DMS114 treated with DMSO at 0.1 percent for 48 hours (cell line): ENCODE measurements around the gene TTBK1.
A peak's percentile ranks its signal among the peaks of the same experiment; 100 is the strongest.

ENCODE experiments used
- DNase-seq: peaks from one replicate; lab custom pipeline; 2025; ENCODE audit not compliant: unreplicated experiment; lab: John Stamatoyannopoulos, UW

Gene TTBK1

GRCh38 chr6:43254138-43254817, 11.0 kb downstream of the TTBK1 start:
- no peak for DNase-seq

GRCh38 chr6:43254846-43255245, 11.6 kb downstream of the TTBK1 start:
- DNase-seq: no peak

GRCh38 chr6:43255408-43256054, 12.2 kb downstream of the TTBK1 start:
- no peak for DNase-seq

DNA sequence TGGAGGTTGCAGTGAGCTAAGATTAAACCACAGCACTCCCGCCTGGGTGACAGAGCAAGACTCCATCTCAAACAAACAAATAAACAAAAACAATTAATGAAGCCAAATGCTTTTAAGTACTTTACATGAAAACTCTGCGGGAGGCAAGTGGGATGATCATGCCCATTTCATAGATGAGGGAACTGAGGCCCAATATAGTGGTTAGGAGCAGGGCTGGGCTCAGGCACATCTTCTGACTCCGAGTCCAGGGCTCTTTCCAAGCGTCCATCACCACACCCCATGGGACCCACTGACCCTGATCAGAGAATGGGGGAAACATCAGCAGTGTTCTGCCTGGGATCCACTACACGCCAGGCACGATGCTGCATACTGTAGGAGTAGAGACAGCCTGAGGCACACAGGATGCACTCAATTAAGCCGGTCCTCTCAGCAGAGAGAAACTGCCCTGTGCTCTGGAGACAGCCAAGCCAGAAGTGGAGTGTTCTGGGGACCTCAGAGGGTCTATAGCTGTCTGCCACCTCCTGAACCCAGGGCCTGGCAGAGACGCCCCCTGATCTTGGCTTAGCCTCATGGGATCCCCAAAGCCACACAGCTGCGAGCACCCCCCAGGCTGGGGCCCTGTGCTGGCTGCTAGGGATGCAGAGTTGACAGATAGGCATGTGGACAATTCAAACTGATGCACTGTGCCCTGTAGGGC, 13.5 kb downstream of the TTBK1 start:
- DNase-seq: no peak

DNA sequence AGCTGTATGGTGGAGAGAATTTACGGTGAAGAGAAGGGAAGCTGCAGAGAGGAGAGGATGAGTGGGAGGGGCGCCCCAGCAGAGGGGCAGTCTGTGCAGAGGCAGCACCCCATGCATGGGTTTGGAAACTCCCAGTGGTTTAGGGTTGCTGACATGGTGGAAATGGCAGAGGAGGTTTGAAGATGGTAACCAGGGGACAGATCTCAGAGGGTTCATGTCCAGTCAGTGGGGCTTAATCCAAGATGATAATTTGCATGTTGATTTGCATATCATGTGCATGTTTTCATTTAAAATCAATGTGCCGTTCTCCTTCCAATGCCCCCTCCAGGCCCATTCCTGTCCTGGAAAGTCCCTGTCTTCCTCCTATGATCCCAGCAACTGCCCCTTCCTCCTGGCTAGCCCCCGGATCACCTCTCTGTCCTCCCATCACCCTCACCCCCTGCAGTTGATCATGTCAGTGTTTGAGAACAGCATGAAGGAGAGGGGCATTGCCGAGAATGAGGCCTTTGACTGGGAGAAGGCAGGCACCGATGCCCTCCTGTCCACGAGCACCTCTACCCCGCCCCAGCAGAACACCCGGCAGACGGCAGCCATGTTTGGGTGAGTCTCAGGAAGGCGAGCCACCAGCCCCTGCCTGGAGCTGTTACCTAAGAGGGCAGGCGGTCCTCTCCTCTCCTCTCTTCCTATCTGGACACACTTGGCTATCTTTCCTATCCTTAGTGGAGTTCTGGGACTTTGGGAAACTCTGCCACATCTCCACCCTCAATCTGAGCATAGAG, 14.3 kb downstream of the TTBK1 start:
- no peak for DNase-seq

DNA sequence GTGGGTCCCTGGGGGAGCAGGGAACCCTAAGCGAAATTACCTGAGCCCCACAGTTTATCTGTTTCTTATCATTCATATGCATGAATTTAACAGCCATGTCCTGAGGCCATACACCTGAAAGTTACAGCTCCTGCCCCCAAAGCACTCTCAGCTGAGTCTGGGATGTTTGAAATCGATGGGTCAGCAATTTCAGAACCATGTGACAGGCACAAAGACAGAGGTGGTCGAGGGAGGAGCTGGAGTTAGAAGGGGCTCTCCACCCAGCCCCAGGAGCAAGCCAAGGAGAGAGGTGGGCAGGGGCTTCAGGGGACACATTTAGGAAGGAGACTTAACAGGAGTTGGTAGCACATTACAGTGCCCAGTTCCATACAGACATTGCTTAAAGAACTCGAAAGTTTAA, 14.9 kb downstream of the TTBK1 start:
- no peak for DNase-seq

DNA sequence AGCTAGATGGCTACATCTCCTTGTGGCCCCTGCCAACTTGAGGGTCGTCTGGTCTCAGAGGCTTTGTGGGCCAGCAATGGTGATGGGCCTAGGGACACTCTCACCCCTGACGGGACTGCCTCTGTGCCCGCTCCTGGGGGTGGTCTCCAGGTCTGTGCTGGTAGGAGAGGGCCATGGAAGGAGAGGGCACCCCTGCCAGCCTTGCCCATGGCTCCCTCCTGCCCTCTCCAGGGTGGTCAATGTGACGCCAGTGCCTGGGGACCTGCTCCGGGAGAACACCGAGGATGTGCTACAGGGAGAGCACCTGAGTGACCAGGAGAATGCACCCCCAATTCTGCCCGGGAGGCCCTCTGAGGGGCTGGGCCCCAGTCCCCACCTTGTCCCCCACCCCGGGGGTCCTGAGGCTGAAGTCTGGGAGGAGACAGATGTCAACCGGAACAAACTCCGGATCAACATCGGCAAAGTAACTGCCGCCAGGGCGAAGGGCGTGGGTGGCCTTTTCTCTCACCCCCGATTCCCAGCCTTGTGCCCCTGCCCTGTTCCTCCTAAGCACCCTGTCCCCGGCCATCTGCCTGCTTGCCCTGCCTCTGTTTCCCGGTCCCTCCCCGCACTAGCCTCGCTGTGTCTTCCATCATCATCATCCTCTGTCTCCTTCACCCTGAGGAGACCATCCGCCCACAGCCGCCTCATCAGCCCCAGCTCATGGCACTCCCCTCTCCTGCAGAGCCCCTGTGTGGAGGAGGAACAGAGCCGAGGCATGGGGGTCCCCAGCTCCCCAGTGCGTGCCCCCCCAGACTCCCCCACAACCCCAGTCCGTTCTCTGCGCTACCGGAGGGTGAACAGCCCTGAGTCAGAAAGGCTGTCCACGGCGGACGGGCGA, 15.8 kb downstream of the TTBK1 start:
- no peak for DNase-seq

- DNase-seq: no peak
These were observed 17.5 kb downstream of the TTBK1 start for GRCh38 chr6:43260791-43261190.

DNA sequence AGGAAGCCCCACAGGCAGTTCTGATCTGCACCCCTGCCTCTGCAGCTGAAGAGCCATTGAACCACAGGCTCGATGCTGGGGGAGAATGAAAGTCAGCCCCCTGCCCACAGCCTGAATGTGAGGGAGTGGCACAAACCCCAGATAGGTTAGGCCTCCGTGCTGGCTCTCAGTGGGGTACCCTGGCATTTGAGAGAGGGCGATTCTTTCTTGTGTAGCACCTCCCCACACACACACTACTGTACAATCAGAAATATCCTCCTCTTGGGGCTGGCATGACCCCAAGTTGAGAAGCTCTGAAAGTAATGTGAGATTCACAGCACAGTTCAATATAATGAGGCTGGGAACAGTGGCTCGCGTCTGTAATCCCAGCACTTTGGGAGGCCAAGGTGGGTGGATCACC, 17.9 kb downstream of the TTBK1 start:
- no peak for DNase-seq

DNA sequence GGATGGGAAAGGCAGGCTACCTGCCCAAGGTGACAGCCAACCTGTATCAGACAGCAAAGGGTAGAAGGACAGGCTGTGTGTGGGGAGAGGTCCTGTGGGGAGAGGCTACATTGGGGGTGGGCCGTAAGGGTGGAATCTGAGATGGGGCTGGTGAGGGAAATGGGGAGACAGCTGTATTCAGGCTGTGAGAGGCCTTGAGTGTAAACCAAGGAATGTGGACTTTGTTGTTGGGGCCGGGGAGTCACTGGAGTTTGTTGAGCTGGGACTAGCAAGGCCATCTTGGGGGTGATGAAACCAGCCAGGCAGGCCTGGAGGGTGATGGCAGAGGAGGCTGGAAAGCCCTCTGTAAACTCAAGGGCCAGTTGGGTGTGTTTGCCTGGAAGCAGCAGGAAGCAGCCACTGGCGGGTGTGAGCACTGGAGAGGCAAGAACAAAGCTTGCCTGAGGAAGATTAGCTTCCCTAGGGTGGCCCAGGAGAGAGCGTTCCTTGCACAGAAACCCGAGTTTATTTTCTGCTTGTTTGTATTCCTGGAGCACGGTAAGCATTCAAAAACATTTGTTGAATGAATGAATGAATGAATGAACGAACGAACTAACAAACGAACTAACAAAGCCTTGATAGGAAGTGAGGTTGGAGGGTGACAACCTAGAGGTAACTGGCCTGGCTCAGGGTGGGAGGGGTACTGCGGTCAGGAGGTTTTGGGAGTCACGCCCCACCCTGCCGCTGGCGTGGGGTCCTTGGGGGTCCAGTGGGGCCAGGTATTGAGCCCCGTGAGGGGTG, 18.9 kb downstream of the TTBK1 start:
- DNase-seq: no peak

GRCh38 chr6:43262780-43263313, 19.6 kb downstream of the TTBK1 start:
- no peak for DNase-seq

DNA sequence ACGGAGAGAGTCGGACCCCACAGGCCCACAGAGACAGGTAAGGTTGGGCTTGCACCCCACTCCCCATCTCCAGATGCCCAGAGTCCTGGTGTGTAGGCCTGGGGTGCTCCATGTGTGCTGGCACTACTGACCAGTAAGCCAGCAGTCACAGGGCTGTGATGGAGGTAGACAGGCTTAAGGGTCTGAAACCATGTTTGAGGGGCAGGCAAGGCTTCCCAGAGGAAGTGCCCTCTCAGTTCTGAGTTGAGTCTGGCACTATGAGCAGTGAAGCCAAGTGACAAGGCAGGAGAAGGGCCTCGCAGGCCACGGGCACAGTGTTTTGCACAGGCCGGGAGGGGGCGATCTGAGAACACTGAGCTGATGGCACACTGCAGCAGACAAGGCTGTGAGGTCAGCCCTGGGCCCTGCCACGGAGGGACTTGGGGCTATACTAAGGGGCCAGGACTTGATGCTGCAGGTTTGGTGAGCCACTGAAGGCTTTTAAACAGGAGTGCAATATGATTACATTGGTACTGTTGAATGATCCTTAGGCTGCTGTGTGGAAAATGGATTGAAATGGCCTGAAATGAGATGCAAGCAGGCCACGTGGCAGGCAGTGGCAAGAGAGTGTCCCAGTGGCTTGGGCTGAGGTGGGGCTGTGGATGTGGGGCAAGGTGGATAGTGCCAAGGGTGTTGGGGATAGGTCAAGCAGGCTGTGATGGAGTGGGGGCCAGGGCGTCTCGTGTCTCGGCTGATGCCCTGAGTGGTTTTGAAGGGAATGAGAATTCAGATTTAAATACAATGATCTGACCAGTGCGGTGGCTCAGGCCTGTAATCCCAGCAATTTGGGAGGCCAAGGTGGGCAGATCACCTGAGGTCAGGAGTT, 20.3 kb downstream of the TTBK1 start:
- peak; percentile 62 for DNase-seq

DNA sequence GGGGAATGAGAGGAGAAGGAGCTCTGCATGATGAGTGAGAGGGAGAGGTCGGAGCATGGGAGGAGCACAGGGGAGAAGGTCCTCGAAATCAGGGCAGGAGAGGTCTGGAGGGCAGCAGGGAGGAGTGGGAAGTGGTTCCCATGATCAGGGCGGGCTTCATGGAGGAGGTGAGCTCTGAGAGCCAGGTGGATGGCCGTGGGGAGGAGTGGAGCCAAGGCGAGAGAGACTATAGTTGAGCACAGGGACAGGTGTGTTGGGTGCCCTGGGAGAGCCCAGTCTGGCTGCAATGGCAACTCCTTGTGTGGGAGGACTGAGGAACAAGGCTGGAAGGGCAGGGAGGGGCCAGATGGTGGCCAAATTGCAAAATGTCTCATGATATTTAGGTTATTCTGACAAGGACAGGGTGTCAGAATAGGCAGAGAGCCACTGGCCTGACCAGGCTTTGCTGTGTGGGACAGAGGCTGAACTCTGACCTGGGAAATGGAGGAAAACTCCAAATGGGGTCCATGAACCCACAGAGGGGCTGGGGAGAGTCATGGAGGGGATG, 21.4 kb downstream of the TTBK1 start:
- DNase-seq: no peak

DNA sequence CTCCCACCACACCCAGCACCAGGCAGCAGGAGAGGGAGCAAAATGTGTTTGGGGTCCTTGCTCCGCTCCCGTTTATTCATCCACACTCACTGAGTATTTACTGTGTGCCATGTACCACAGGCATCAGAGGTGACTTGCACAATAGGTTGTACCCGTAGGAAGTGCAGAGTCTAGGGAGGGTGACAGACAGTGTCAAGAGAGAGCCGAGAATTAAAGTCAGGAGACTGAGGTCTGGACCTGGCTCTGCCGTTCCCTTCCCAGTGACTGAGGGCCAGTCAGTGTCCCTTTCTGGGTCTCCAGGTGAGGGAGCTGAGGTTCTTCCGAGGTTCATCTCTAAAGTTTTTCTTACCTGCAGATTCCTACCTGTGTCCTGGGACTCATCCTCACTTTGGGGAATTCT, 22.3 kb downstream of the TTBK1 start:
- no peak for DNase-seq

DNA sequence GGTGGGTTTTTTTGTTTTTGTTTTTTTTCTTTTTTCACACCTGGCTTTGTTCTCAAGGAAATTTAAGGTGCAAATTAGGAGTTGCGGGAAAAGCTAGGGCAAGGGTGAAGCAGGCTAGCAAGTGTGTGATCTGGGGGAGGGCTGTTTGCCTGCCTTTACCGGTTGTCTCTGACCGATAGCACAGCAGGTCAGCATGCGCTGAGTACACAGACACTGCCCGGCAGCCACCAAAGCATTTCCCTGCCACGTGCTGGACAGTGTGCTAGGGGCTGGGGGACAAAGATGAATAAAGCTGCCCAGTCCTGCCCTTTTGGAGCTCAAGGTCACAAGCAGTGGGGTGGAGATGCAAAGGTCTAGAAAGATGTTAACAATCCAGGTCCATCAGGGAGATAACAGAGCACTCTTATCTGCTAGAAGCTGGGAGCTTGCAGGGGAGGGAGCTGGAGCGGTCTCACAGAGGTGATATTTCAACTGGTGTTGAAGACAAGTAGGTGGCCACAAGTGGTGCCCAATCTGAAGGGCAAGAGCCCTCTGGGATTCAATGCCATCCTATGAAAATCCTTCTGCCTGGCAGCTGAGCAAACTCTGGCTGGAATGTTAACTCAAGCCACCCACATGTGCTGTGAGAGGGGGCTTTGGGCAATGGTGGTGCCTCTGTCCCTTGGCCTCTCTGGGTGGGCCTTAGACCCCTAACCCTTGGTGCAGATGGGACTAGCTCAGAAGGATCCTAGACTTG, 24.5 kb downstream of the TTBK1 start:
- DNase-seq: no peak

GRCh38 chr6:43268355-43268700, 25.0 kb downstream of the TTBK1 start:
- no peak for DNase-seq

DNA sequence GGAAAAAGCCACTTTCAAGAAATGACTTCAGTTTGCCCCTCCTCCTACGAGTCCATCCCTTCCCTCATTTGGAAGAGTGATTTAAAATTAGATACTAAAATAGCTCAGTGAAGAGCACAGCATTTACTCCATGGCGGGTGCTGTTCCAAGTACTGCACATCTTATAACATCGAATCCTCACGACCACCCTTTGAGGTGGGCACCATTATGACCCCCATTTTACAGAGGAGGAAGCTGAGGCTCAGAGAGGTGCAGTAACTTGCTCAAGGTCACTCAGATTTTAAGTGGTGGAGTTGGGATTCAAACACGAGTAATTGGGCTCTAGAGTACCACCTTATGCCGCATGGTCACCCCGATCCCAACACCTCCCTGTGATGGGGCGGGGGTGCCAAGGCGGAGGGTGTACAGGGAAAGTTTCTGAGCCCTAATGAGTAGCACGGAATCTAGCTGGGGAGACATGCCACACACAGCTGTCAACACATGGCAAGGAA, 25.5 kb downstream of the TTBK1 start:
- DNase-seq: no peak
